Nephron progenitor cell (in vitro differentiated cells): ENCODE data around the gene GP1BB.

ENCODE experiments used
- DNase-seq: peaks from one replicate; pipeline ENCODE4 v3.0.0; 2021
- H3K27ac Mint-ChIP-seq: 2 replicates; pipeline ENCODE4 v1.8.0; 2021; ENCODE audit warnings: mild to moderate bottlenecking, moderate library complexity, mixed read lengths
- H3K27me3 Mint-ChIP-seq: 2 replicates; pipeline ENCODE4 v1.8.0; 2021; ENCODE audit warnings: mild to moderate bottlenecking, low read depth, mixed read lengths; ENCODE audit not compliant: poor library complexity
- H3K36me3 Mint-ChIP-seq: 2 replicates; pipeline ENCODE4 v1.8.0; 2021; ENCODE audit warnings: low read depth, mixed read lengths
- H3K4me1 Mint-ChIP-seq: 2 replicates; pipeline ENCODE4 v1.8.0; 2021; ENCODE audit warnings: mixed read lengths
- H3K4me3 Mint-ChIP-seq: 2 replicates; pipeline ENCODE4 v1.8.0; 2021; ENCODE audit warnings: mild to moderate bottlenecking, moderate library complexity, mixed read lengths
- H3K9me3 Mint-ChIP-seq: 2 replicates; pipeline ENCODE4 v1.8.0; 2021; ENCODE audit warnings: mild to moderate bottlenecking, moderate library complexity, mixed read lengths
- TF ChIP-seq, protein P1 (sequence below): fragments of 200-600 bp; sonication (generic); IDR thresholded peaks from 2 replicates; pipeline ENCODE4 v1.5.0; 2021; ENCODE audit warnings: antibody characterized with exemption

The GP1BB gene

DNA sequence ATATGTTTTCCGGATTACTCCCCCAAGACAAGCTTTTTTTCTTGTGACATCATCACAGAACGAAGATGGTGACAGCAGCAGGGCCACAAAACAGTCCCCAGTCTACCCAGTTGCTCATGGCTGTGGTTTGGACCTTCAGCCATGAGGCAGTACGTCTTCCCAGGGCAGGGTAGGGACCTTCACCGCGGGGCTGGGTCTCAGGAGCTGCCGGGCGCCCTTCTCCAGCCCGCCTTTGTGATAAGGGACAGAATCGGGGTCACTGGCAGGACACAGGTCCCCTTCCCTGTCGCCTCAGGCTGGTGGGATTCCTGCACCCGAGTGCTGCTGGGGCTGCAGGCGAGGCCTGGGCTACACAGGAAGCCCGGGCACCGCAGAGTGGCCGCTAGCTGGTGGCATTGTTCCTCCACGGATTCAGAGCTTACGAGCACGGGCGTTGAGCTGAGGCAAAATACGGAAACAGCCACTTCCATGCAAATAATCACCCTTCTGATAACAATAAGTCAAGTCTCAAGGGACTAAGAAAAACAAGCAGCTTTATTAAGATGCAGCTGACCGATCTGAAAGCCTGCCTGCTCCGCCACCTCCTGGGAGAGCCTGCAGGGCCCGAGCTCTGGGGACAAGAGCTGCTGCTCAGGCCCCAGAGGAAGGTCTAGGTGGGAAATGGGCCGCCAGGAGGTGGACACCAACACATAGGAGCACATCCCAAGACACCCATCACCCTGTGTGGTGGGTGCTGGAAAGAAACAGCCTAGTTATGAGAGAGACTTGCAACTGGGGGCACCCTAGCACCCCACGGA is 49.5 kb downstream of the GP1BB start:
- TF ChIP-seq, protein P1, sequence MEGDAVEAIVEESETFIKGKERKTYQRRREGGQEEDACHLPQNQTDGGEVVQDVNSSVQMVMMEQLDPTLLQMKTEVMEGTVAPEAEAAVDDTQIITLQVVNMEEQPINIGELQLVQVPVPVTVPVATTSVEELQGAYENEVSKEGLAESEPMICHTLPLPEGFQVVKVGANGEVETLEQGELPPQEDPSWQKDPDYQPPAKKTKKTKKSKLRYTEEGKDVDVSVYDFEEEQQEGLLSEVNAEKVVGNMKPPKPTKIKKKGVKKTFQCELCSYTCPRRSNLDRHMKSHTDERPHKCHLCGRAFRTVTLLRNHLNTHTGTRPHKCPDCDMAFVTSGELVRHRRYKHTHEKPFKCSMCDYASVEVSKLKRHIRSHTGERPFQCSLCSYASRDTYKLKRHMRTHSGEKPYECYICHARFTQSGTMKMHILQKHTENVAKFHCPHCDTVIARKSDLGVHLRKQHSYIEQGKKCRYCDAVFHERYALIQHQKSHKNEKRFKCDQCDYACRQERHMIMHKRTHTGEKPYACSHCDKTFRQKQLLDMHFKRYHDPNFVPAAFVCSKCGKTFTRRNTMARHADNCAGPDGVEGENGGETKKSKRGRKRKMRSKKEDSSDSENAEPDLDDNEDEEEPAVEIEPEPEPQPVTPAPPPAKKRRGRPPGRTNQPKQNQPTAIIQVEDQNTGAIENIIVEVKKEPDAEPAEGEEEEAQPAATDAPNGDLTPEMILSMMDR = no peak
- Mint-ChIP-seq H3K36me3 (no peaks in the 10 kb centered on the region), H3K9me3 (no peaks in the 10 kb centered on the region), H3K4me3 (no peak overlapping the region), H3K27ac (no peak overlapping the region), H3K27me3 (peaks cover 95% of the 10 kb centered on the region), H3K4me1 (peaks cover 5% of the 10 kb centered on the region)
- DNase-seq = no peak

DNA sequence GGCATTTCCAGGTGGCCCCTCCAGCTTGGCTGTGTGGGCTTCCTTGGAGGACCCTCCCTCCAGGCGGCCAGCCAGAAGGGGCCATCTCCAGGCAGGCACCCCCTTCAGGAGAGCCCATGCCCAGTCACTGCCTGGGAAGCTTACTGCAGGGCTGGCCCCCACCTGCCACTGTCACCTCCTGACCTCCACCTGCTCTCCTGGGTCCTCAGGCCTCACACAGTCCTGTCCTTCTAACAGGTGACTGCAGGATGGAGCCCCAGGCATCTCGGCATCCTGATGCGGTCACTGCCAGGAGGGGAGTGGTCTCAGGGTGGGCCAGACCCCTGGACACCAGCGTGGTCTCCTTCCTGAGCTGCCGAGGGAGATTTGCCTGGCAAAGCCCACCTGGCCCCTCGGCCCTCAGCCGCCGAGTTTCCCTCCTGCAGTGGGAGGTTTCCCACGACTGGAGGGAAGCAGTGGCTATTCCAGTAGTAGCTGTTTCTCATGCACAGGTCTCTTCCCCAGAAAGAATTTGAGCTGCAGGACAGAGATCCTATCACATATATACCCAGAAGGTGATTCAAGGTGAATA is 50.2 kb downstream of the GP1BB start:
- Mint-ChIP-seq H3K27ac (no peak overlapping the region), H3K27me3 (peaks cover 95% of the 10 kb centered on the region), H3K9me3 (no peaks in the 10 kb centered on the region), H3K4me3 (no peak overlapping the region), H3K4me1 (peaks cover 5% of the 10 kb centered on the region), H3K36me3 (no peaks in the 10 kb centered on the region)
- TF ChIP-seq, protein P1 = no peak
- no peak for DNase-seq
